Trophoblast cell (in vitro differentiated cells and primary cell): ENCODE results near the gene MMADHC.
A peak's percentile ranks its signal among the peaks of the same experiment; 100 is the strongest.

Source experiments
- DNase-seq, 2 donors: peaks; one replicate each; pipeline ENCODE4 v3.0.0-alpha.2; 2016
- H2AFZ ChIP-seq: 2 replicates; pipeline ENCODE4 v1.6.1; 2013; ENCODE audit warnings: low read length, moderate library complexity, mild to moderate bottlenecking; ENCODE audit not compliant: insufficient read depth, poor library complexity
- H2AK5ac ChIP-seq: 2 replicates; pipeline ENCODE4 v1.6.1; 2013; ENCODE audit warnings: mild to moderate bottlenecking, low read length
- H2BK120ac ChIP-seq: 2 replicates; pipeline ENCODE4 v1.6.1; 2013; ENCODE audit warnings: low read length, mild to moderate bottlenecking, moderate library complexity; ENCODE audit not compliant: insufficient read depth, poor library complexity
- H2BK12ac ChIP-seq: 2 replicates; pipeline ENCODE4 v1.6.1; 2013; ENCODE audit warnings: mild to moderate bottlenecking, low read length, moderate library complexity
- H2BK5ac ChIP-seq: 2 replicates; pipeline ENCODE4 v1.6.1; 2013; ENCODE audit warnings: low read length, low read depth, moderate library complexity, mild to moderate bottlenecking; ENCODE audit not compliant: poor library complexity
- H3K14ac ChIP-seq: 2 replicates; pipeline ENCODE4 v1.6.1; 2013; ENCODE audit warnings: mild to moderate bottlenecking, low read length
- H3K18ac ChIP-seq: 2 replicates; pipeline ENCODE4 v1.6.1; 2013; ENCODE audit warnings: mild to moderate bottlenecking, low read length
- H3K23ac ChIP-seq: 2 replicates; pipeline ENCODE4 v1.6.1; 2013; ENCODE audit warnings: low read length
- H3K27ac ChIP-seq: 2 replicates; pipeline ENCODE4 v1.5.1; 2013; ENCODE audit warnings: low read depth, mild to moderate bottlenecking, inconsistent platforms, low read length, moderate library complexity
- H3K27me3 ChIP-seq: 2 replicates; pipeline ENCODE4 v1.6.1; 2013; ENCODE audit warnings: inconsistent platforms, mild to moderate bottlenecking, low read length, moderate library complexity; ENCODE audit not compliant: insufficient read depth
- H3K36me3 ChIP-seq, 2 experiments: 1 replicate in 1 of 2; 2 replicates in 1 of 2; pipeline ENCODE4 v1.6.1; 2013; ENCODE audit warnings: low read length in 2 of 2, mild to moderate bottlenecking in 2 of 2, moderate library complexity in 1 of 2; ENCODE audit not compliant: insufficient read depth in 2 of 2, control insufficient read depth in 1 of 2
- H3K4ac ChIP-seq: 2 replicates; pipeline ENCODE4 v1.6.1; 2013; ENCODE audit warnings: low read depth, mild to moderate bottlenecking, low read length, moderate library complexity
- H3K4me1 ChIP-seq, 2 experiments: 1 replicate in 1 of 2; 2 replicates in 1 of 2; pipeline ENCODE4 v1.6.1; 2013; ENCODE audit warnings: low read length in 2 of 2, mild to moderate bottlenecking in 2 of 2, moderate library complexity in 1 of 2; ENCODE audit not compliant: insufficient read depth in 2 of 2, control insufficient read depth in 1 of 2
- H3K4me2 ChIP-seq: 2 replicates; pipeline ENCODE4 v1.6.1; 2013; ENCODE audit warnings: inconsistent platforms, mild to moderate bottlenecking, low read length, moderate library complexity
- H3K4me3 ChIP-seq: 2 replicates; pipeline ENCODE4 v1.5.1; 2013; ENCODE audit warnings: mild to moderate bottlenecking, low read depth, low read length, inconsistent platforms
- H3K79me1 ChIP-seq: one replicate; pipeline ENCODE4 v1.6.1; 2013; ENCODE audit warnings: low read length
- H3K79me2 ChIP-seq: 2 replicates; pipeline ENCODE4 v1.6.1; 2013; ENCODE audit warnings: low read length, mild to moderate bottlenecking; ENCODE audit not compliant: control insufficient read depth, insufficient read depth, poor library complexity
- H3K9ac ChIP-seq: 2 replicates; pipeline ENCODE4 v1.6.1; 2013; ENCODE audit warnings: mild to moderate bottlenecking, low read length
- H3K9me3 ChIP-seq: 2 replicates; pipeline ENCODE4 v1.6.1; 2013; ENCODE audit warnings: low read depth, mild to moderate bottlenecking, control low read depth, inconsistent platforms, low read length; ENCODE audit not compliant: insufficient read depth
- H4K12ac ChIP-seq: 2 replicates; pipeline ENCODE4 v1.6.1; 2013; ENCODE audit warnings: low read depth, mild to moderate bottlenecking, low read length, moderate library complexity
- H4K8ac ChIP-seq: 2 replicates; pipeline ENCODE4 v1.6.1; 2013; ENCODE audit warnings: low read depth, mild to moderate bottlenecking, low read length, moderate library complexity
- H4K91ac ChIP-seq: one replicate; pipeline ENCODE4 v1.6.1; 2013; ENCODE audit warnings: low read depth, mild to moderate bottlenecking, low read length, moderate library complexity
- WGBS: extraction: QIAGEN DNeasy Blood & Tissue Kit; methylation state at CpG from one replicate; pipeline ENCODE4 v1.1.7; 2013; ENCODE audit warnings: missing lambda C conversion rate; ENCODE audit not compliant: insufficient read length, insufficient coverage; ENCODE audit errors: extremely low coverage; 5-methylcytosine and 5-hydroxymethylcytosine counted together

The MMADHC gene

GRCh38 chr2:149575277-149575676 is 12.3 kb downstream of the MMADHC start:
- Histone ChIP-seq H3K18ac (no peak overlapping the region), H3K4me2 (no peak overlapping the region), H3K23ac (no peak overlapping the region), H3K9ac (no peak overlapping the region), H4K8ac (no peak overlapping the region), H3K79me2 (peaks cover 2% of the 10 kb centered on the region), H3K4me3 (no peak overlapping the region), H3K4ac (no peak overlapping the region), H3K14ac (no peak overlapping the region), H3K27me3 (no peaks in the 10 kb centered on the region), H2BK5ac (no peak overlapping the region), H3K36me3 (peaks cover 13 to 21% of the 10 kb centered on the region in 2 experiments), H3K9me3 (no peaks in the 10 kb centered on the region), H4K91ac (no peak overlapping the region), H3K27ac (no peak overlapping the region), H4K12ac (no peak overlapping the region), H3K79me1 (no peaks in the 10 kb centered on the region), H3K4me1 (no peaks in the 10 kb centered on the region), H2BK120ac (no peak overlapping the region), H2AFZ (no peak overlapping the region), H2BK12ac (no peak overlapping the region), H2AK5ac (no peak overlapping the region)
- DNase-seq = no peak

DNA sequence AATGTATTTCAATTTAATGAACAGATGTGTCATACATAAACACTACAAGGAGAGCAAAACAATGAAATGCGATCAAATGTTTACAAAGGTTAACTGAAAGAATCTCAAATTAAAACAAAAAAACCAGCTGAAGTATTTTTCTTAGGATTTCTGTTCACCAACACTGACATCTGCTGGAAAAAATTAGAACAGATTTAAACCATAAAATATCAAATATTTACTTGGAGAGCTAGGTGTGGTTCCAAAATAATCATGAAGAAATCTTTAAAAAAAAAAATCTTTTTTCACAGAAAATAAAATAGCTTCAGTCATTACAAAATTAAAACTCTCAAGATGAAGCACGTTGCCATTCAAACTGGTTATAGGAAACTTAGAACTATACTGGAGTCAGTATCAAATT is 13.8 kb downstream of the MMADHC start:
- H4K91ac ChIP-seq = no peak overlapping the region
- H3K79me2 ChIP-seq = no peaks in the 10 kb centered on the region
- H3K36me3 ChIP-seq = peaks cover 10 to 16% of the 10 kb centered on the region in 2 experiments
- H3K4me2 ChIP-seq = no peak overlapping the region
- no peak overlapping the region for H2BK5ac ChIP-seq
- H3K4me3 ChIP-seq = no peak overlapping the region
- no peak overlapping the region for H2AK5ac ChIP-seq
- DNase-seq = peak in 1 of 2 donors; percentile 34
- no CpG with 5 or more reads among the region's 2 CpGs for WGBS
- no peak overlapping the region for H3K4ac ChIP-seq
- H2AFZ ChIP-seq = no peak overlapping the region
- no peaks in the 10 kb centered on the region for H3K9me3 ChIP-seq
- H3K79me1 ChIP-seq = no peaks in the 10 kb centered on the region
- H4K8ac ChIP-seq = no peak overlapping the region
- H3K9ac ChIP-seq = no peak overlapping the region
- no peak overlapping the region for H3K27ac ChIP-seq
- H2BK120ac ChIP-seq = no peak overlapping the region
- H3K23ac ChIP-seq = no peak overlapping the region
- no peak overlapping the region for H3K14ac ChIP-seq
- no peak overlapping the region for H3K18ac ChIP-seq
- no peaks in the 10 kb centered on the region for H3K4me1 ChIP-seq
- no peak overlapping the region for H4K12ac ChIP-seq
- H3K27me3 ChIP-seq = no peaks in the 10 kb centered on the region
- H2BK12ac ChIP-seq = no peak overlapping the region

DNA sequence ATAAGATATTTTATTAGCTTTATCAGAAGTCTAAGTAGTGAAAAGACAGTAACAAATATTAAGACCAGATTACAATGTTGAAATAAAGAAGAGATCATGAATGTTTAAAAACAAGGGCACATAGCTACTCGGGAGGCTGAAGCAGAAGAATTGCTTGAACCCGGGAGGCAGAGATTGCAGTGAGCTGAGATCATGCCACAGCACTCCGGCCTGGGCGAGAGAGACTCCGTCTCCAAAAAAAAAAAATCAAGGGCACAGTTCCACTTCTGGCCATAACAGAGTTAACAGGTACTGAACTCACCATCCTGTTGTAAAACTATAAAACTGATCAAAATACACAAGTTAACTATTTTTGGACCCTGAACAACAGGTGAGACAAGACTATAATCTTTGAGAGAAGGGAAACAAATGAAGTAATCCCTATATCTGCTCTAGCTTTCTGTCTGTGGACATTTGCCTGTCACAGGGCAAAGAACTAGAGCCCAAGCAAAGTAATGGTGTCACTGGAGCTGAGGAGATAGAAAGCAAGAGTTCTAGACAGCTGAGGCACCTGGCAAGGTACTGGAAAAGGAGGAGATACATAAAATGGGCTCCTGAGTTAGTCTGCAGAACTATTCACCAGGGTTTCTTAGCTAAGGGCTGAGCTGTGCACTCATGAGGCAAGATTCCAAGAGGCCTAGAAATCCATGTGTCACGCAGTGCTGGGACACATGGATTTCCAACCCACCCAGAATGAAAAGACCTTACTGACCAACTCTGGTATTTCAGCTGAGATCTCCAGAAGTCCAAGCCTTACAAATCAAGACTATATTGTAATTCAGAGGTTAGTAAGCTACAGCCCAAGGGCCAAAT is 15.2 kb downstream of the MMADHC start:
- H3K9me3 ChIP-seq = no peaks in the 10 kb centered on the region
- no peak overlapping the region for H3K27ac ChIP-seq
- DNase-seq = no peak
- H3K4me3 ChIP-seq = no peak overlapping the region
- no peak overlapping the region for H4K12ac ChIP-seq
- H3K18ac ChIP-seq = no peak overlapping the region
- no CpG with 5 or more reads among the region's 6 CpGs for WGBS
- H2BK120ac ChIP-seq = no peak overlapping the region
- no peaks in the 10 kb centered on the region for H3K4me1 ChIP-seq
- no peak overlapping the region for H2AK5ac ChIP-seq
- H2BK12ac ChIP-seq = no peak overlapping the region
- H4K8ac ChIP-seq = no peak overlapping the region
- no peak overlapping the region for H4K91ac ChIP-seq
- no peak overlapping the region for H2BK5ac ChIP-seq
- H3K9ac ChIP-seq = peak overlapping the region; percentile 9
- H3K14ac ChIP-seq = no peak overlapping the region
- peaks cover 5 to 19% of the 10 kb centered on the region in 2 experiments for H3K36me3 ChIP-seq
- H3K4ac ChIP-seq = no peak overlapping the region
- no peak overlapping the region for H2AFZ ChIP-seq
- H3K79me1 ChIP-seq = no peaks in the 10 kb centered on the region
- H3K4me2 ChIP-seq = no peak overlapping the region
- no peaks in the 10 kb centered on the region for H3K27me3 ChIP-seq
- peak overlapping the region; percentile 76 for H3K23ac ChIP-seq
- H3K79me2 ChIP-seq = no peaks in the 10 kb centered on the region

DNA sequence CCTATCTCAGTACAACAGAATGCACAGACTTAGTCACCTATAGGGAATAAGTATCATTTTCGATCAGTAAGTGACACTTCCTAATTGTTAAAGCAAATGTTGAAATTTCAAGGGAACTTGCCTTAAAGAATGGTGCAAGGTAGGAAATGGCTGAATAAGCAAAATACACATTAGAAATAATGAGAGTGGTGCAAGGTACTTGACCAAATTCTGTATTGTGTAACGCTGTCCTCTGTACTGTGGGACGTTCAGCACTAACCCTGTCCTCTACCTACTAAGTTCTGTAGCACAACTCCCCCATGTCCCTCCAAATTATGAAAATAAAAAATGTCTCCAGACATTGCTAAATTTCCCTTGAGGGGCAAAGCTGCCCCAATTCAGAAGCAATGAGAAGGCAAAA is 19.4 kb downstream of the MMADHC start:
- H3K14ac ChIP-seq = no peak overlapping the region
- no peaks in the 10 kb centered on the region for H3K79me2 ChIP-seq
- no peak overlapping the region for H2BK5ac ChIP-seq
- H3K4me3 ChIP-seq = no peak overlapping the region
- H3K79me1 ChIP-seq = no peaks in the 10 kb centered on the region
- H3K18ac ChIP-seq = no peak overlapping the region
- no peak overlapping the region for H2AFZ ChIP-seq
- no peak overlapping the region for H4K91ac ChIP-seq
- peaks cover 2 to 14% of the 10 kb centered on the region in 2 experiments for H3K36me3 ChIP-seq
- no peak for DNase-seq
- H3K4me2 ChIP-seq = no peak overlapping the region
- no peak overlapping the region for H2BK120ac ChIP-seq
- no peak overlapping the region for H2BK12ac ChIP-seq
- H4K8ac ChIP-seq = no peak overlapping the region
- no peak overlapping the region for H4K12ac ChIP-seq
- H3K27me3 ChIP-seq = no peaks in the 10 kb centered on the region
- no peak overlapping the region for H3K4ac ChIP-seq
- no peak overlapping the region for H2AK5ac ChIP-seq
- no peaks in the 10 kb centered on the region for H3K9me3 ChIP-seq
- H3K23ac ChIP-seq = no peak overlapping the region
- no peak overlapping the region for H3K9ac ChIP-seq
- no CpG with 5 or more reads among the region's 3 CpGs for WGBS
- H3K27ac ChIP-seq = no peak overlapping the region
- H3K4me1 ChIP-seq = no peaks in the 10 kb centered on the region
